Astrocyte (in vitro differentiated cells and primary cell): ENCODE measurements around the gene PET100.

Experiments
- CTCF ChIP-seq: IDR thresholded peaks from 2 replicates; pipeline ENCODE4 v1.5.1; 2011; ENCODE audit warnings: low read depth, mild to moderate bottlenecking, inconsistent platforms, low read length, moderate library complexity; ENCODE audit not compliant: insufficient read depth
- EZH2 ChIP-seq: IDR thresholded peaks from 2 replicates; pipeline ENCODE4 v1.6.1; 2012; ENCODE audit warnings: mild to moderate bottlenecking, low read length, inconsistent platforms; ENCODE audit not compliant: insufficient read depth

GRCh38 chr19:7625763-7626372 is 3.7 kb upstream of the PET100 start:
- TF ChIP-seq CTCF (no peak), EZH2 (no peak)
